Sigmoid colon (tissue), 3 donors: ENCODE data around the gene GPBAR1.

ENCODE experiments used
- POLR2A ChIP-seq, 2 donors: fragments of 450-650 bp; IDR thresholded peaks; one replicate each; pipeline ENCODE4 v1.6.1; 2016; ENCODE audit warnings: antibody characterized with exemption in 2 of 2, mild to moderate bottlenecking in 2 of 2, moderate library complexity in 2 of 2
- TF ChIP-seq, protein P1 (sequence below), 4 experiments: fragments of 450-650 bp in 3 of 4; fragments of 200-600 bp in 1 of 4; IDR thresholded peaks; one replicate each; pipeline ENCODE4 v1.5.1; 2016 to 2019; ENCODE audit warnings: antibody characterized with exemption in 4 of 4, mild to moderate bottlenecking in 3 of 4, moderate library complexity in 2 of 4

DNA sequence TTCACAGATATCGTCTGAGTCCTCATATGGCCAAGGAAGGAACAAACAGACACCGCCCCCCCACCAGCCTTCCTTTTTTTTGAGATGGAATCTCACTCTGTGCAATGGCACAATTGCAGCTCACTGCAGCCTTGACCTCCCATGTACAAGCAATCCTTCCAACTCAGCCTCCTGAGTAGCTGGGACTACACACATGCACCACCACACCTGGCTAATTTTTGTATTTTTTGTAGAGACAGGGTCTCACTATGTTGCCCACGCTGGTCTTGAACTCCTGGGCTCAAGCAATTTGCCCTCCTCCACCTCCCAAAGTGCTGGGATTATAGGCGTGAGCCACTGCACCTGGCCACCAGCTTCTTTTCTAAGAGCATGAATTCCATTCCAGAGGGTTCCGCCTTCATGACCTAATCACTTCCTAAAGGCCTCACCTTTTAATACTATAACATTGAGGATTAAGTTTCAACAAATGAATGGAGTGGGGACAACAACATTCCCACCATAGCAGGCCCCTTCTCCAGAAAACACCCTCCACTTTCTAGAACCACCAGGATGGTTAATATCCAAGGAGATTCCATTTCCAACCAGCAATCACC, 33.7 kb downstream of the GPBAR1 start:
- TF ChIP-seq, protein P1, sequence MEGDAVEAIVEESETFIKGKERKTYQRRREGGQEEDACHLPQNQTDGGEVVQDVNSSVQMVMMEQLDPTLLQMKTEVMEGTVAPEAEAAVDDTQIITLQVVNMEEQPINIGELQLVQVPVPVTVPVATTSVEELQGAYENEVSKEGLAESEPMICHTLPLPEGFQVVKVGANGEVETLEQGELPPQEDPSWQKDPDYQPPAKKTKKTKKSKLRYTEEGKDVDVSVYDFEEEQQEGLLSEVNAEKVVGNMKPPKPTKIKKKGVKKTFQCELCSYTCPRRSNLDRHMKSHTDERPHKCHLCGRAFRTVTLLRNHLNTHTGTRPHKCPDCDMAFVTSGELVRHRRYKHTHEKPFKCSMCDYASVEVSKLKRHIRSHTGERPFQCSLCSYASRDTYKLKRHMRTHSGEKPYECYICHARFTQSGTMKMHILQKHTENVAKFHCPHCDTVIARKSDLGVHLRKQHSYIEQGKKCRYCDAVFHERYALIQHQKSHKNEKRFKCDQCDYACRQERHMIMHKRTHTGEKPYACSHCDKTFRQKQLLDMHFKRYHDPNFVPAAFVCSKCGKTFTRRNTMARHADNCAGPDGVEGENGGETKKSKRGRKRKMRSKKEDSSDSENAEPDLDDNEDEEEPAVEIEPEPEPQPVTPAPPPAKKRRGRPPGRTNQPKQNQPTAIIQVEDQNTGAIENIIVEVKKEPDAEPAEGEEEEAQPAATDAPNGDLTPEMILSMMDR (IDR thresholded peaks at IDR 0.05), result no peak
- no peak for TF ChIP-seq POLR2A (IDR thresholded peaks at IDR 0.05)
